ENCODE data around the gene TBC1D4.
A peak's percentile ranks its signal among the peaks of the same experiment; 100 is the strongest.
"Not testable (repeated sequence)": the region's sequence is repeated elsewhere in the genome, so short reads cannot be mapped to it uniquely, and the experiment has no call there.

The TBC1D4 gene

GRCh38 chr13:75357576-75358289 is 124.2 kb downstream of the TBC1D4 start:
- ATAC-seq: peak; percentile 91
- DNase-seq: peak; percentile 63

- DNase-seq (no peak), ATAC-seq (no peak)
Measured at GRCh38 chr13:75356421-75356820, 125.5 kb downstream of the TBC1D4 start.

DNA sequence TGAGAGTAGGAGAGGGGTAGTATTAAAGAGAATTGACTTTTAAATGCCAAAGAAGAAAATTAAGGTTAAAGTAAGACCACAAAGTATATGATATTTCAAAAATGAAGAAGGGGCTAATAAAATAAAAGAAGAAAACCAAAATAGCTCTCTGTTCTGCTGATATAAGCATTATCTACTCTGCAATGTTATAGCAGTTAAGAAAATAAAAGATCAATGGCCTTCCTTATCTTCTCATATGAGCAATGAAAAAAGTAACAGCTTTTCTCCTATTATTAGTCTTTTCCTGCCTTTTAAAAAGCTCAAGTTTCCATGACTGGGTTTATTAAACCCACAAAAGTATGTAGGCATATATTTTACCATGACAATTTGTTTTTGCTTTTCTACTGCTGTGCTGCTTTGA is 126.4 kb downstream of the TBC1D4 start:
- DNase-seq (no peak), ATAC-seq (no peak)

DNA sequence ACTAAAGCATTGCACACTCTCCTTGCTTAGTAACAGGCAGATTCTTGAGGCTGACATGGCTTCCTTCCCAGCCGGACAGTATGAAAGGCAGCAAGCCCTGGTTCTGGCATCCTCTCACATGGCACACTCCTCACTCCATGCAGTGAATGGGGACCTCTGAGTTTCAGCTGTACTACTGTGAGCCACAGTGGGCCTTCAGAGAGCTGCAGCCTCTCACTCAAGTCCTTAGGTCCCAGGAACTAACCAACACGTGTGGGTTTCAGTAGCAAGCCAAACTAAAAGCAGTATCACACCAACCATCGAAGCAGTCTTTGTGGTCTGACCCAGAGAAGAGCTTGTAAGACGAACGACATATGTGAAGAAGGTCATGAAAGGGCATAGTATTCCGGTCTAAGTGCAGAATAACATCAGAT is 128.2 kb downstream of the TBC1D4 start:
- no peak for DNase-seq
- peak; percentile 78 for ATAC-seq

- ATAC-seq (no peak), DNase-seq (no peak)
Measured at GRCh38 chr13:75352641-75353327, 129.2 kb downstream of the TBC1D4 start.

GRCh38 chr13:75351538-75351937 is 130.4 kb downstream of the TBC1D4 start:
- DNase-seq, ATAC-seq: not testable (repeated sequence)

DNA sequence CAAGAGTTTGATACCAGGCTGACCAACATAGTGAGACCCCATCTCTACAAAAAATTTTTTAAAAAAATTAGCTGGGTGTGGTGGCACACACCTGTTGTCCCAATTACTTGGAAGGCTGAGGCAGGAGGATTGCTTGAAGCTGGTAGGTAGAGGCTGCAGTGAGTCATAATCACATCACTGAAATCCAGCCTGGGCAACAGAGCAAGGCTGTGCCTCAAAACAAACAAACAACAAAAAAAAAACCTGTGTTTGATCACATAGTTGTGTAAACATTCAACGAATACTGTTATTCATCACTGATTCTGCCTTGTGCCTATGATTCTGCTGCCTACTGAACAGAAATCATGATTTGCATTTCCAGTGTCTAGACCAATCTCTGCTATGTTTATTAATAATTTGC is 134.0 kb downstream of the TBC1D4 start:
- DNase-seq (no peak), ATAC-seq (no peak)

GRCh38 chr13:75347457-75347856 is 134.5 kb downstream of the TBC1D4 start:
- ATAC-seq: no peak
- DNase-seq: no peak

- no peak for ATAC-seq
Measured at GRCh38 chr13:75345193-75345592, 136.8 kb downstream of the TBC1D4 start.

DNA sequence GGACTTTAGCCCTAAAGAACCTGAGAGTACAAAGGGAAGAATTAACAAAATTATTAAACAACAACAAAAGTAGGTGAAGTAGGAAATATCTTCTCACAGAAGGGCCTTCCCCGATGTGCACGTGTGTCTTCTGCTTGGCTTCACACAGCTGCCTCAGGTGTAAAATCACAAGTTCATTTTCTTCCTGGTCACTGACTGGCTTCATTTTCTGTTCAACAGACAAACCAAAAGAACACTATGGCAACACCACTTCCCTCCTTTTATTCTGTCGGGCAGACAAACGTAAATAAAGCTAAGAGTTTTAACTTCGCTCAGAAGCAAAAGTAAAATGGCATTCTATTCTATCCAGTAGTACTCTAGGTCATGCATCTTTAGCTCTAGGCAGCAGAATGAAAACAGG is 140.9 kb downstream of the TBC1D4 start:
- DNase-seq (no peak), ATAC-seq (no peak)

More at GRCh38 chr13:75345193-75345592, 136.8 kb downstream of the TBC1D4 start:
- DNase-seq: no peak

- ATAC-seq: no peak
- no peak for DNase-seq
Measured at GRCh38 chr13:75339635-75340374, 142.2 kb downstream of the TBC1D4 start.

- no peak for DNase-seq
- ATAC-seq: no peak
Measured at GRCh38 chr13:75334634-75335447, 147.1 kb downstream of the TBC1D4 start.

GRCh38 chr13:75333103-75333502 is 148.9 kb downstream of the TBC1D4 start:
- no peak for ATAC-seq
- DNase-seq: no peak

DNA sequence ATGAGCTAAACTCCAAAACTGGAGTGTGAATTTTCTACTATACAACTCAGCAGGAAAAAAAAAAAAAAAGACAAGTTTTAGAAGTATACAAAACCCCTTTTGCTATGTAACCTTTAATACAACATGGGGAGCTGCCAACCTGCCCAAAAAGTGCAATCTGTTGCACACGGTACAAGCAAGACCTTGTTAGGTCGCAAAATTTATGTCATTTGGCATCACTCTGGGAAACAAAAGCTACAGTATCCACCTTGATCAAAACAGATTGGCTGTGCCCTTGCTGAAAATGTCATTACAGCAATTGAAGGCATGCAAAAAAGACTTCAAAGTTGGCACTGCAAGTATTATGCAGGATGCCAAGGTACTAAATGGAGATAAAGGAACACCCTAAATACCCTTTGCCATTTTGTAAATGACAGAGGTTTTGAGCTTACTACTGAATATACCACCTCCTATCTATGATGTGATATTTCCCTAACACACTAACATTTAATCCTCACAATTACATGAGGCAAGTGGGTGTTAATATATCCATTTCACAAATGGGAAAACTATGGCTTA is 150.1 kb downstream of the TBC1D4 start:
- ATAC-seq (no peak), DNase-seq (no peak)

GRCh38 chr13:75330770-75331169 is 151.2 kb downstream of the TBC1D4 start:
- DNase-seq (no peak), ATAC-seq (no peak)

DNA sequence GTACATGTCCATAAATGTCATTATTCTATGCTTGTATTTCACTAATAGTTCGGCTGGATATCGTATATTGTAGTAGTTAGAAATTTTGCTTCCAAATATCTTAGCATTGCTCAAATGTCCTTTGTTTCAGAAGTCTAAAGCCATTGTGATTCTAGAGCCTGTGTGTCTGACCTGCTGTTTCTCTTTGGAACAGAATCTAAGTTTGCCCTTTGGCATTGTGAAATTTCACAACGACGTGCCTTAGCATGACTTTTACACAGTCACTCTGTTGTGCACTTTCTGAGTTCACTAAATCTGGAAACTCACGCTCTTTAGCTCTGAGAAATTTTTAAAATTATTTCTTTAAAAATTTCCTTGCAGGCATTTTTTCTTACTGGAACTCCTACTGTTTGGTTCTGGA is 152.2 kb downstream of the TBC1D4 start:
- DNase-seq (no peak), ATAC-seq (no peak)

GRCh38 chr13:75329097-75329496 is 152.9 kb downstream of the TBC1D4 start:
- no peak for ATAC-seq
- DNase-seq: no peak

DNA sequence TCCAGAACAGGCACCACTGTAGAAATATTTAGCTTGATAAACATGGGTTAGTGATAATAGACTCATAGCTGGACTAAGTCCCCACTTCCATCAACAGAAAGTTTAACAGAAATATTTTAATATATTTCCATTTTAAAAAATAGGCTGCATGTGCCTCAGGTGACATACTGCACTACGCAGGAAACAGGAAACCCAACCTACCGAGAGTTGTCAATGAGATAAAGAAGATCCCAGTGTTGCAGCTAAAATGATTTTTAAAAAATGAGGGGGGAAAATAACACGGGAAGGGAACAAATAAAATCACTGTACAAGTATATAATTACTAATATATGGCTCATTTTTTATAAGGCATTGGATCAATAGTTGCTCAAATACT is 154.8 kb downstream of the TBC1D4 start:
- ATAC-seq (no peak), DNase-seq (no peak)

- ATAC-seq (peak; percentile 88), DNase-seq (peak; percentile 71)
Measured at GRCh38 chr13:75326173-75327134, 155.5 kb downstream of the TBC1D4 start.

- no peak for DNase-seq
- no peak for ATAC-seq
Measured at GRCh38 chr13:75325711-75326110, 156.3 kb downstream of the TBC1D4 start.

All from stimulated activated naive CD8-positive, alpha-beta T cell treated with anti-CD3 and anti-CD28 coated beads, Interleukin-15, Interleukin-2, amounts not matched to agents 100 U/mL and 50 U/mL, for 24 hours (primary cell).